HG02852 (cell line): ENCODE results near the gene MARCHF3.
"Not testable (repeated sequence)": the region's sequence is repeated elsewhere in the genome, so short reads cannot be mapped to it uniquely, and the experiment has no call there.

ENCODE experiments used
- ATAC-seq: cut with Tn5 transposase; IDR thresholded peaks from one replicate; pipeline ENCODE4 v1.9.1; 2021; ENCODE audit warnings: mild to moderate bottlenecking, moderate library complexity; ENCODE audit not compliant: unreplicated experiment

MARCHF3 gene

DNA sequence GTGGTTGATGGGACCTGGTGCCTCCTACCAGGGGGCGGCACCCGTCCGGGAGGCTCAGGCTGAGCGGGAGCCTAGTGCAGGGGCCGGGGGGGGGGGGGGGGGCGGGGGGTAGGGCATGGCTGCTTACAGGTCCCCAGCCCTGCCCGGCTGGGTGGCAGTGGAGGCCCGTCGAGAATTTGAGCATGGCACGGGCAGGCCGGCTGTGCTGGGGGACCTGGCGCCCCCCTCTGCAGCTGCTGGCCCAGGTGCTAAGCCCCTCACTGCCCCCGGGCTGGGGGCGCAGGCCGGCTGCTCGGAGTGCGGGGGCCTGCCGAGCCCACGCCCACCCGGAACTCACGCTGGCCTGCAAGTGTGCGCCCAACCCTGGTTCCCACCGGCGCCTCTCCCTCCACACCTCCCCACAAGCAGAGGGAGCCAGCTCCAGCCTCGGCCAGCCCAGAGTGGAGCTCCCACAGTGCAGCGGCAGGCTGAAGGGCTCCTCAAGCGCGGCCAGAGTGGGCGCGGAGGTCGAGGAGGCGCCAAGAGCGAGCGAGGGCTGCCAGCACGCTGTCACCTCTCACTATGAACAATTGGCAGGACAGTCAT, 175.7 kb downstream of the MARCHF3 start:
- no peak for ATAC-seq

DNA sequence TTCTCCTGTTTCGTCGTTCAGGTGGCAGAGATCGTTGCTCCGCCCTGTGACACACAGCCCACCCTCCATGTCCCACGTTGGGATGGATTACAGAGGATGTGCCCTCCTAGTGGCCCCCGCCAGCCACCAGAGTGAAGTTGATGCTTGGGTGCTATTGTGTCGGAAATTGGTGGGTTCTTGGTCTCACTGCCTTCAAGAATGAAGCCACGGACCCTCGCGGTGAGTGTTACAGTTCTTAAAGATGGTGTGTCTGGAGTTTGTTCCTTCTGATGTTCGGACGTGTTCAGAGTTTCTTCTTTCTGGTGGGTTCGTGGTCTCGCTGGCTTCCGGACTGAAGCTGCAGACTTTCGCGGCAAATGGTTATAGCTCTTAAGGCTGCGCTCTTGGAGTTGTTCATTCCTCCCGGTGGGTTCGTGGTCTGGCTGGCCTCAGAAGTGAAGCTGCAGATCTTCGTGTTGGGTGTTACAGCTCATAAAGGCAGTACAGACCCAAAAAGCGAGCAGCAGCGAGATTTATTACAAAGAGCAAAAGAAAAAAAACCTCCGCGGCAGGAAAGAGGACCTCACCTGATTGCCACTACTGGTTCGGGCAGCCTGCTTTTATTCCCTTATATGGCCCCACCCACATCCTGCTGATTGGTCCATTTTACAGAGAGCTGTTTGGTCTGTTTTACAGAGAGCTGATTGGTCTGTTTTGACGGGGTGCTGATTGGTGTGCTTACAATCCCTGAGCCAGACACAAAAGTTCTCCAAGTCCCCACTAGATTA, 176.6 kb downstream of the MARCHF3 start:
- not testable (repeated sequence) for ATAC-seq

DNA sequence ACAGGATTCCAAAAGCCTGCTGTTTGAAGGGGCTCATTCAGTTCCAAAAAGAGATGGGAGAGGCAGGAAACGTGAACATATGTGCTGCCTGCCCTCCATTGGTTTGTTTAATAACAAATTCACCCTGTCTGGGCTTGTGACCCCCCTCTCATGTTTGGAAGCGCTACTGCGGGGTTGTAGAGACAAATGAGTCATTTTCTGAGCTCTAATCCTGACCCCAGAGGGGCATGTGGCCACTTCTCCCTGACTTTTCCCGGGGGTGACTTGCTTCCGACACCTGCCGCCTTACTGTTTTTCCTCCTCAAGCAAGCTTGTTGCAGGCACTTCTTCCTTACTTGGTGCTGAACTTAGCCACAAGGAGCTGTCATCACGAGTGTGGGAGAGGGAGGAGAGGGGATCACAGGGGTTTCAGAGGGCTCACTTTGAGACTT, 177.5 kb downstream of the MARCHF3 start:
- no peak for ATAC-seq

DNA sequence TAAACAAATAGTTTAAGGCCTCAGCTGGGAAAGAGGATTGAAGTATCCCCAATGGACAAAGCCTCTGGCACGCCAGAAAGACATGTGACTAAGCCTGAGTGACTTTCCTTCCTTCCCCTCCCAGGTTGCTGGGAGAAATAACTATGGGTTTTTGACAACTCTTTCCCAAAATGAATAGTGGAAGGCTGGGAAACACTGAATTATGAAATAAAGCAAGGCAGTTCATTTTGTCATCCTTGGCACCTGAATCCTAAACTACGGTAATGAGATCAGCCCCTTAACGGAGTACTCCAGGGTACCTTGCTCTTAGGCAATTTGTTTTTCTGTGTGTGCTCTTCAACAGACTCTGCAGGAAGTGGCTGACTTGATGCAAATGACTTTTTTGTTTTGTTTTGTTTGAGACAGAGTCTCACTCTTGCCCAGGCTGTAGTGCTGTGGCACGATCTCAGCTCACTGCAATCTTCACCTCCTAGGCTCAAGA, 178.2 kb downstream of the MARCHF3 start:
- peak; percentile 86 for ATAC-seq

DNA sequence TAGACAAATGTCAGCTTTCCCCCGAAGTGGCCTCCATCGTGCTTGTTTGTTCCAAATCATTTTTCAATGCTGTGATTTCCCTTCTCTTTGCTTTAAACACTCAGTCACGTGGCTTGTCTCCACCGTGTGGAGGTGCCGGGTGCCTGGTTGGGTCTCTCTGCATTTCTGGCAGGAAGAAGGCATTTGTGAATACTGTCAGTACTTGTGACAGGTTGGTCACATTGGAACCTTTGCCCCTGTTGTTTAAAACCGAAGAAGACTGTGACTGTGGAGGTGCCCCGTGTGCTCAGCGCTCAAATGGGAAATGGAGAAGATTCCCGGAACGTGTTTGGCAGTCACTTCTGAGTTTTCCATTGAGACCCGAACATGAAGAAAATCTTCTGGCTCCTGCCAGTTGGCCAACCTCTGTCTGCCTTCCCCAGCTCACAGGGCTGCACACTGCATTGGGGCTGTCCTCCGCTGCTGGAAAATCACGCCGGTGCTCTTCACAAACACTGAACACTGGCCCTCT, 178.8 kb downstream of the MARCHF3 start:
- no peak for ATAC-seq

DNA sequence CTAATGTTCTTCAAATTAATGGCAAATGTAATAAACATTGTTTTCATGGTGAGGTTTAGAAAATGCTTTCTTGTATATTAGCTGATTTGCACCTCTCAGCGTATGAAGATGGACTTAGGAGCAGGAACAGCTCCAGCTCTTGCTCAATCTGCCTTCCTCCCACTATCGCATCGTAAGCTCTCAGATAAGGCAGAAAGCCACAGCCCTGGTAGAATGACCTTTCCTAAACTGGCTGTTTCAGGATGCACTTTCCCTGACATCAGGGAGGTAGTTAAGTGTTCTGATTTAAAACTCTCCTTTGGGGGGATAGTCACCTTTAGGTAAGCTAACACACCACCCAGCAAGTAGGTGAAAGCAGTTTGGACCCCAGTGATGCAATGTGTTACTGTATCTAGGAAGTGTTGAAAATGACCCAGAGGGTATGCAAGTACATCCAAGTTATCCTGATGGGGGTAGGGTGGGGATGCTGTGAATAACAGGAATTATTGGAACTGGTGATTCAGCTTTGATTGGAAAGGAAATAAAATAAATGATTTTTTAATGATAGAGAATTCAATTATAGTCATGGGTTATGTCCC, 181.2 kb downstream of the MARCHF3 start:
- no peak for ATAC-seq

DNA sequence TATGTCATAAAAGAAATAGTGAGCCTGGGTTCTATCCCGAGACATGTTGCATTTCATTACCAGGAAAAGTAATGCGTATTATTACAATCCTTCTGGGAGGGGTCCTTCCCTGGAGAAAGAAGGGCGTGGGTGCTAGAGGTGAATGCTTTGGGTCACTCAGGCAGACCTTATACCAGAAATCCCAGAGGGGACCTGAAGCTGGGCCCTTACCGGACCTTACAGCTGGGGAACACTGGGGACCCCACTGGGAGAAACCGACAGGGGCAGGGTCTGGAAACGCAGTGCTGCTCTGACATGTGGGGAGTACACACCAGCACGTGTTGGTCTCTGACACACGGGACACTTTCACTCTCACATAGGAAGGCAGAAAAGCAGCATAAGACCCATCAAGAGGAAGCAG, 182.1 kb downstream of the MARCHF3 start:
- no peak for ATAC-seq

DNA sequence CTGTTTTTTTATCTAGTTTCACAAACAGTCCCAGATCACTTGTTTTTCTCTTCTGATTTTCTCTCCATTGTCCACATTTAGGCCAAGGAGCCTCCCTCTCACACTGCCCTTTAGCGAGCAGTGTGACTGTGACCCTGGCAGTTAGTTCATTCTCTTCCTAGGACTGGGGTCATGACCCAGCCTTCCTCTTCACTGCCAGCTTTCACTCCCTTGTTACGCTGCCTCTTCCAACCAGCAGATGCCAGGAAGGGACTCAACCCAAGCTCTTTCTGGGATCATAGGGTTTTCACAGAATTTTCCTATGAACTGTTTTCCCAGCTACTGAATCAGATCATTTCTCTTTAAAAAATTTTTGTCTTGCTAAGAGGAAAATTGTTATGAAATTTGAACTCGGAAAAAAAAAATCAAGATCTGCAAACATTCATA, 182.5 kb downstream of the MARCHF3 start:
- no peak for ATAC-seq

DNA sequence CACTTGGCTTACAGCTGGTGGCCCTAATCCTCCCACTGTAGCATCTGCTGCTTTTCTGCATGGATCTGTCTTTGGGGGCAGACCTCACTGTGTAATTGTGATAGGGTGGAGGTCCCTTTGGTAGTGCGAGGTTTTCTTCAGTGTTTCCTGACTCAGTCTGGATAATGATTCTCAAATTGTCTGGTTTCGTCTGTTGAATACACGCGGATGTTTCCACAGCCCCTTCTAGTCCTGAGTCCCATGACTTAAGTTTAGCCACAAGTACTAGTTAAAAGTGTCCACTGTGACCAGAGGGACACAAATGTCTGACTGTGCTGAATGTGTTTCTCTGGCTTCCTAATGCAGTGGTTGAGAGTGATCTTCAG, 182.9 kb downstream of the MARCHF3 start:
- ATAC-seq = no peak

DNA sequence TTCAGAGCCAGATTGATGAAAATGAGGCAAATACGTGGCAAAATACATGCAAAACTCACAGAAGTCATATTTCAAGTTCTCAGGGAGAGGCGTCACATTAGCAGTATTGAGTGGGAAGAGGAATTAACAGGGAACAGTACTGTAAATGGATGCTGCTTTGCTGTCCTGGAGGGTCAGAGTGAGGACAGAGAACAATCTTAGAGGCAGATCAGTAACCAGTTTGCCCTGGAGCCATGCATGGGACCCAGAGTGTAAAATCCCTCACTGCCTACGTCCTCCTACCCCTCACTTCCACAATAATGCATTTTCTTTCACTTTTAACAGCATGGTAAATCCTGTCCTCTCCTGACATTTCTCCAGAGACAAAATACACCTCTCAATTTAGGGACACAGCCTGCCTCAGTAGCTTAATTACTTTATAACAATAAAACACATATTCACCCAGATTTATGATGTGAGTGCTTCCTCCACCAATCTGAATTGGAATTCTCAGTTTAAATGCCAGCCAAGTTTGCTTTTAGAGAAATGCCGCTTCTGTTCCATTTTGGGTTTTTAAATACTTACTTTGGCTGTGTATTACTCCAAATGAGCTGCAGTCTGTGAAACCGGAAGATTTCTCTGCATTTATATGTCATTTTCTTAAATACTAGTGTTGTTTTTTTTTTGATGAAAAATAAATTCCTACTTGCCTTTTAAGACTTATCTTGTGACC, 183.5 kb downstream of the MARCHF3 start:
- ATAC-seq = no peak

DNA sequence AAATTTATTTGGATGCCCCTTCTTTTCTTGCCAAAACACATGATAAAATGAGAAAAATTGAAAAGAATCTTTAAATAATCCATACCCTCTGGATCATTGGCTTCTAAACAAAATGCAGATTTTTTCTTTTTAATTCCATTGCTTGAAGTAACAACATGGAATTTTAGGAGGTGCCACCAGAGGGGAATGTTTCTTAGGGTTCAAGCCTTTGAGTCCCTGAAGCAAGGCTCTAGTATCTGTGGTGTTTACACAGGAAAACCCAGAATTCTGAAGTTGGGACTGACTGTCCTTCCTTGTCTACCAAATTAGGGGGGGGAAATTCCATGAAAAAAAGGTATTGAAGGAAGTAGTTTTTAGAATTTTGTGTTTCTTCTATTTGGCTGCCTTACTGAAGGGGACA, 184.0 kb downstream of the MARCHF3 start:
- ATAC-seq = no peak

DNA sequence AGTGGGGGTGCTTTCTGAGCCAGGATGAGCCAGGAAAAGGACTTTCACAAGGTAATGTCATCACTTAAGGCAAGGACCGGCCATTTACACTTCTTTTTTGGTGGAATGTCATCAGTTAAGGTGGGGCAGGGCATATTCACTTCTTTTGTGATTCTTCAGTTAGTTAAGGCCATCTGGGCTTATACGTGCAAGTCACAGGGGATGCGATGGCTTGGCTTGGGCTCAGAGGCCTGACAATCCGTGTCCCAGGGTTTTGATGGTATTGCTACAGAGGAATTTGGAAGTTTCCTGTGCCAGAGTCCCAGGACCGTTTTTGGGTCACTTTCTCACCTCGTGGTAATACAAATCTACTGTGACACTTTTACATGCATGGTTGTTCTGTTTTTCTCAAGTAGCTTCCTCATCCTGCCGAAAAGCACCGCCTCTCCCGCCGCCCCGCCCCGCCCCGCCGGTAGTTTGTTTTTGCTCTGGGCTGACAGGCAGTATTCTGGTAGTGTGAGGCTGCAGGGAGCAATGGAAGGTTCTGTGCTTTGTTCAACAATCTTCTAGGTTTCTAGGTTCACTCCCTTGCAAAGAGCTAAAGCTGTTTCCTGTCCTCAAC, 184.8 kb downstream of the MARCHF3 start:
- ATAC-seq = peak; percentile 93

DNA sequence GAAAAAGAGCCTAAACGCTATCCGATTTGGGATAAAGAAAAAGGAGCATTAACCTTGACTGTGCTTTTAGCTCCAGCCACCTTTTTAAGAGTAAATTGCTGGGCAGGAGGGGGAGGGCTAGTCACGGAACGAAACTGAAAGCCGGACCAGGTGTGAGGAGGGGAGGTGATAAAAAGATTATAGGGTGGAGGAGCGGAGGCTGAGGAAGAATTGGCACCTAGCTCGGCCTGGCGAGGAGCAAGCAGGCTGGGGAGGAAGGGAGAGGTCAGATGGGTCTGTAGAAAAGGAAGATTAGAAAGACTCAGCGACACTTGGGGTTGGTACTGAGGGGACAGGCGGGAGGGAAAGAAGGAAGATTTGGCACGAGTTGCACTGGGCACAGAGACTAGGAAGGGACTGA, 187.0 kb downstream of the MARCHF3 start:
- not testable (repeated sequence) for ATAC-seq

DNA sequence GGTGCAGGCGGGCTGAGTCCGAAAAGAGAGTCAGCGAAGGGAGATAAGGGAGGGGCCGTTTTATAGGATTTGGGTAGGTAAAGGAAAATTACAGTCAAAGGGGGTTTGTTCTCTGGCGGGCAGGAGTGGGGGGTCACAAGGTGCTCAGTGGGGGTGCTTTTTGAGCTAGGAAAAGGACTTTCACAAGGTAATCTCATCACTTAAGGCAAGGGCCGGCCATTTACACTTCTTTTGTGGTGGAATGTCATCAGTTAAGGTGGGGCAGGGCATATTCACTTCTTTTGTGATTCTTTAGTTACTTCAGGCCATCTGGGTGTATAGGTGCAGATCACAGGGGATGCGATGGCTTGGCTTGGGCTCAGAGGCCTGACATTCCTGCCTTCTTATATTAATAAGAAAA, 191.0 kb downstream of the MARCHF3 start:
- not testable (repeated sequence) for ATAC-seq

DNA sequence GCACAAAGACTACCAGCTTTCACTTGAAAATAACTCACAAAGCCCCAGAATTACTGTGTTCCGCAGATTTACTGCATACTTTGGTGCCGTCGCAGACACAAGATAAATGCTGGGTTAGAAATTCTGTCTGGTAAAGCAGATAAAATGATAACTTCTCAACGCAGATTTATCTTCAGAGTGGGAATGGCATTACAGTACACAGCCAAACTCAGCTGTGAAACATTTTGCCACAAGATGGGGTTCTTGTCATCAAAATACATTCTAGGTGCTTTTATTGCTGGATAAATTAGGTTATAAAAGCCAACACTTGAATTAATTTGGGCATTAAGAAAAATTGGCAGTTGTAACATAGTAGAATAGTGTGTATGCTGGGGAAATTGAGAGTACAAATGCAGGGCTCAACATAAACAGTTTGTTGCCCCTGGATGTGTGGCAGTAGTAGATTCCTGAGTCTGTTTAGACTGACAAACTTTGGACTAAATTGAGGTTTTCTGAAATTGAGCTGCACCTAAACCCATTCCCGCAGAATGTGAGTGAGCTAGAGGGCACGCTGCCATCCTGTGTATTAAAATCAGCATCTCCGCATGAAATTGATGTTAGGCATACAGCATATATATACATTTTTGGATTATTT, 192.3 kb downstream of the MARCHF3 start:
- no peak for ATAC-seq

DNA sequence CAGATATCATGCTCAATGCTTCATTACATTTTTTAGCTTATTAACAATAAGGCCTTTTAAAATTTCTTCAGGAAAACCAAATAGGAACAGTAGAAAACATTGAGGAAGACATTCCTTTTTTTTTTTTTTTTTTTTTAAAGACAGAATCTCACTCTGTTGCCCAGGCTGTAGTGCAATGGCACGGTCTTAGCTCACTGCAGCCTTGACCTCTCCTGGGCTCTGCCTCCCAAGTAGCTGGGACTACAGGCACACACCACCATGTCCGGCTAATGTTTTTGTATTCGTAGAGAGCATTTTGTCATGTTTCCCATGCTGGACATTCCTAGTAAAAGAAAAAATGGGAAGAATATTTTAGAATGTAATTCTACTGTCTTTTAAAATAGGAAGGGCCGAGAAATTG, 193.1 kb downstream of the MARCHF3 start:
- ATAC-seq = no peak

DNA sequence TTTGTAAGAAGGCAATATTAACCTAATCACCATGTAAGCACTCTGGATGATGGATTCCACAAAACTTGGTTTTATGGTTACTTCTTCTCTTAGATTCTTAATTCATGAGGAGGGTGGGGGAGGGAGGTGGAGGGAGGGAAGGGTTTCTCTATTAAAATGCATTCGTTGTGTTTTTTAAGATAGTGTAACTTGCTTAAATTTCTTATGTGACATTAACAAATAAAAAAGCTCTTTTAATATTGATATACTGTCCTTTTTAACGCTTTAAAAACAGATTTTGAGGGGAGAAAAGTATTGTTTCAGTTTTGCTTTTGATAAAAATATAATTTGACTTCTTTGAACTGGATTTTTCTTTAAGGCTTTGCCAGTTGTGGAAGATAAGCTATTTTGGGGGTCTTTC, 193.6 kb downstream of the MARCHF3 start:
- no peak for ATAC-seq

DNA sequence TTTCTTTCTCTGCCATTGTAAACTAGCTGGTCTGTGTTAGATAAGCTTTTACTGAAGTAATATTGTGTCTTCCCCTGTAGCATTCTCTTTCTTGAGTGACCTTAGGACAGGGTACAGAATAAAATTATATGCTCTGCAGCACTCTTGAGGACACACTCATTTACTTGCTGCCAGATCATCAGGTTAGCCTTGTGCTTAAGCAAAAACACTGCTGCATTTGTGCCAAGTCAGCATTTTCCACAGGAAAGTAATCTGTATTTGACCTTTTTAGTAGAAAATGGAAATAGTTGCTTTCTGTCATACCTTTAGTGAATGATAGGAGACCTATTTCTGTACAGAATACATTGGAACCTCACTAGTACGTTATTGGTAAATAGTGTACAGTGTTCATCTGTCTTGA, 199.2 kb downstream of the MARCHF3 start:
- ATAC-seq = no peak

DNA sequence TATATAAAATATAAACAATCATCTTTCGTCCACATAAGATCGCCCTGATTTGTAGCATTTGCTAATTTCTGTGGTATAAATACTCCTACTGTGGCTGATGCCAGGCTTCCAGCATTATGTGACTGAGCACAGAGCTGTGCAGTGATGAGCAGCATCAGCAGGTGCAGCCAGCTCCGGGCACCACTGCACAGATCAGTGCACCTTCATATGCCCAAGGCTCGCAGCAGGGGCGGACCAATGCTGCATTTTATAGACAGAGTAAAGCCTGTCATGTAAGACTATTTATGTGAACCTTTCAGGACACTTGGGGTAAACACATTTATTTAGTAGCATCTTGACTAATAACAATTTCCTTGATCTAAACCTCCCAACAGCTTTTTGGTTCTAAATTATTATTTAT, 200.3 kb downstream of the MARCHF3 start:
- no peak for ATAC-seq

DNA sequence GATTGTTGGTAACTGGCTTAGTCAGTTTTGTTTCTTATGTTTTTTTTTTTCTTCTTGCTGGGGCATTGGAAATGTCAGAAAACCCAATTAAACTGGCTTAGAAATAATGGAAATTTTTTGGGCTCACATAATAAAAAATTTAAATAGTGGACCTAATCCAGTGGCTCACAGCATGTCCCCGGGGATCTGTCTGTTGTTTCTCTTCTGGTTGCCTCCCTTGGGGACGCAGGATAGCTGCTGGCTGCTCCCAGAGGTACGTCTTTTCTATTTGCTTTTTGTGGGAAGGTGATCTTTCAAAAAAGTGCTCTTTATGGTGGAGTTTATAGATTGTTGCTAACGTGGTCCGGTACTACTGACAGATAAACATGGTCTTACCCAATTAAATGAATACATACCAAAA, 201.3 kb downstream of the MARCHF3 start:
- ATAC-seq = no peak
